Type B pancreatic cell (in vitro differentiated cells): ENCODE data around the gene MED27. TPM values are rescaled to one million over a fixed set of nuclear protein-coding genes. Genes with fewer than 3 reads are reported as not detected.

Experiments used
- DNase-seq: peaks from one replicate; pipeline ENCODE4 v3.0.0; 2021; ENCODE audit warnings: mixed read lengths; ENCODE audit not compliant: unreplicated experiment; ENCODE audit errors: extremely low spot score
- H3K27ac Mint-ChIP-seq: 2 replicates; pipeline ENCODE4 v1.8.0; 2021; ENCODE audit warnings: mild to moderate bottlenecking, mixed read lengths
- H3K27me3 Mint-ChIP-seq: 2 replicates; pipeline ENCODE4 v1.8.0; 2021; ENCODE audit warnings: mixed read lengths
- H3K36me3 Mint-ChIP-seq: 2 replicates; pipeline ENCODE4 v1.8.0; 2021; ENCODE audit warnings: mixed read lengths
- H3K4me1 Mint-ChIP-seq: one replicate; pipeline ENCODE4 v1.8.0; 2021; ENCODE audit warnings: mixed read lengths; ENCODE audit not compliant: unreplicated experiment
- H3K4me3 Mint-ChIP-seq: 2 replicates; pipeline ENCODE4 v1.8.0; 2021; ENCODE audit warnings: mild to moderate bottlenecking, mixed read lengths
- H3K9me3 Mint-ChIP-seq: 2 replicates; pipeline ENCODE4 v1.8.0; 2021; ENCODE audit warnings: mixed read lengths
- CTCF ChIP-seq: fragments of 200-600 bp; sonication (generic); conservative IDR thresholded peaks from 2 replicates; pipeline ENCODE4 v1.5.0; 2021; ENCODE audit warnings: antibody characterized with exemption, mild to moderate bottlenecking
- total RNA-seq: library from RNA; stranded (reverse); gene quantifications from 2 replicates; pipeline ENCODE4 v1.2.1, GENCODE V29; 2021; ENCODE audit warnings: low replicate concordance

The MED27 gene
- total RNA-seq, 1 donor from 2014 or later: 21.7 TPM

GRCh38 chr9:132020272-132020671 is 59.4 kb downstream of the MED27 start:
- H3K27ac Mint-ChIP-seq: no peak overlapping the region
- DNase-seq: no peak
- H3K4me3 Mint-ChIP-seq: no peak overlapping the region
- H3K9me3 Mint-ChIP-seq: no peaks in the 10 kb centered on the region
- no peaks in the 10 kb centered on the region for H3K36me3 Mint-ChIP-seq
- H3K27me3 Mint-ChIP-seq: no peaks in the 10 kb centered on the region
- TF ChIP-seq CTCF: no peak
- peaks cover 37% of the 10 kb centered on the region for H3K4me1 Mint-ChIP-seq

GRCh38 chr9:132019702-132020101 is 60.0 kb downstream of the MED27 start:
- no peak for TF ChIP-seq CTCF
- Mint-ChIP-seq H3K4me1 (peaks cover 34% of the 10 kb centered on the region), H3K27ac (no peak overlapping the region), H3K9me3 (no peaks in the 10 kb centered on the region), H3K36me3 (no peaks in the 10 kb centered on the region), H3K27me3 (no peaks in the 10 kb centered on the region), H3K4me3 (no peak overlapping the region)
- DNase-seq: no peak

GRCh38 chr9:132018957-132019405 is 60.7 kb downstream of the MED27 start:
- H3K36me3 Mint-ChIP-seq: no peaks in the 10 kb centered on the region
- no peak overlapping the region for H3K4me3 Mint-ChIP-seq
- peaks cover 35% of the 10 kb centered on the region for H3K4me1 Mint-ChIP-seq
- H3K27ac Mint-ChIP-seq: no peak overlapping the region
- H3K27me3 Mint-ChIP-seq: no peaks in the 10 kb centered on the region
- no peak for TF ChIP-seq CTCF
- DNase-seq: no peak
- no peaks in the 10 kb centered on the region for H3K9me3 Mint-ChIP-seq

GRCh38 chr9:132016456-132016855 is 63.2 kb downstream of the MED27 start:
- H3K27me3 Mint-ChIP-seq: no peaks in the 10 kb centered on the region
- no peak for DNase-seq
- H3K36me3 Mint-ChIP-seq: peaks cover 8% of the 10 kb centered on the region
- no peak for TF ChIP-seq CTCF
- H3K27ac Mint-ChIP-seq: no peak overlapping the region
- H3K9me3 Mint-ChIP-seq: no peaks in the 10 kb centered on the region
- H3K4me1 Mint-ChIP-seq: peaks cover 26% of the 10 kb centered on the region
- no peak overlapping the region for H3K4me3 Mint-ChIP-seq

GRCh38 chr9:132015866-132016265 is 63.8 kb downstream of the MED27 start:
- Mint-ChIP-seq H3K4me3 (no peak overlapping the region), H3K9me3 (no peaks in the 10 kb centered on the region), H3K36me3 (peaks cover 8% of the 10 kb centered on the region), H3K4me1 (peaks cover 20% of the 10 kb centered on the region), H3K27ac (no peak overlapping the region), H3K27me3 (no peaks in the 10 kb centered on the region)
- no peak for DNase-seq
- TF ChIP-seq CTCF: no peak

- TF ChIP-seq CTCF: no peak
- peaks cover 8% of the 10 kb centered on the region for H3K36me3 Mint-ChIP-seq
- no peak overlapping the region for H3K4me3 Mint-ChIP-seq
- H3K27me3 Mint-ChIP-seq: no peaks in the 10 kb centered on the region
- H3K27ac Mint-ChIP-seq: no peak overlapping the region
- H3K4me1 Mint-ChIP-seq: peaks cover 11% of the 10 kb centered on the region
- no peak for DNase-seq
- H3K9me3 Mint-ChIP-seq: no peaks in the 10 kb centered on the region
These were observed 65.4 kb downstream of the MED27 start for GRCh38 chr9:132014218-132014805.
